Coronary artery (tissue), 2 donors: Measurements from ENCODE around the gene CKAP2L.

Experiments
- DNase-seq: peaks from one replicate; pipeline ENCODE4 v3.0.0-alpha.2; 2017; ENCODE audit warnings: low spot score
- H3K27ac ChIP-seq, 2 donors: fragments of 200-600 bp; sonication (generic); one replicate each; pipeline ENCODE4 v1.5.1; 2016 to 2019
- H3K4me3 ChIP-seq: fragments of 200-600 bp; sonication (generic); 2 replicates; pipeline ENCODE4 v1.5.1; 2016; ENCODE audit warnings: mild to moderate bottlenecking, moderate library complexity
- TF ChIP-seq, protein P1 (sequence below): fragments of 200-600 bp; sonication (generic); IDR thresholded peaks from one replicate; pipeline ENCODE4 v1.5.1; 2019; ENCODE audit warnings: antibody characterized with exemption

Gene CKAP2L

GRCh38 chr2:112807233-112807807, 42.9 kb upstream of the CKAP2L start:
- no peak for DNase-seq
- TF ChIP-seq, protein P1, sequence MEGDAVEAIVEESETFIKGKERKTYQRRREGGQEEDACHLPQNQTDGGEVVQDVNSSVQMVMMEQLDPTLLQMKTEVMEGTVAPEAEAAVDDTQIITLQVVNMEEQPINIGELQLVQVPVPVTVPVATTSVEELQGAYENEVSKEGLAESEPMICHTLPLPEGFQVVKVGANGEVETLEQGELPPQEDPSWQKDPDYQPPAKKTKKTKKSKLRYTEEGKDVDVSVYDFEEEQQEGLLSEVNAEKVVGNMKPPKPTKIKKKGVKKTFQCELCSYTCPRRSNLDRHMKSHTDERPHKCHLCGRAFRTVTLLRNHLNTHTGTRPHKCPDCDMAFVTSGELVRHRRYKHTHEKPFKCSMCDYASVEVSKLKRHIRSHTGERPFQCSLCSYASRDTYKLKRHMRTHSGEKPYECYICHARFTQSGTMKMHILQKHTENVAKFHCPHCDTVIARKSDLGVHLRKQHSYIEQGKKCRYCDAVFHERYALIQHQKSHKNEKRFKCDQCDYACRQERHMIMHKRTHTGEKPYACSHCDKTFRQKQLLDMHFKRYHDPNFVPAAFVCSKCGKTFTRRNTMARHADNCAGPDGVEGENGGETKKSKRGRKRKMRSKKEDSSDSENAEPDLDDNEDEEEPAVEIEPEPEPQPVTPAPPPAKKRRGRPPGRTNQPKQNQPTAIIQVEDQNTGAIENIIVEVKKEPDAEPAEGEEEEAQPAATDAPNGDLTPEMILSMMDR = no peak
- no peak overlapping the region for H3K4me3 ChIP-seq
- H3K27ac ChIP-seq = no peak overlapping the region

DNA sequence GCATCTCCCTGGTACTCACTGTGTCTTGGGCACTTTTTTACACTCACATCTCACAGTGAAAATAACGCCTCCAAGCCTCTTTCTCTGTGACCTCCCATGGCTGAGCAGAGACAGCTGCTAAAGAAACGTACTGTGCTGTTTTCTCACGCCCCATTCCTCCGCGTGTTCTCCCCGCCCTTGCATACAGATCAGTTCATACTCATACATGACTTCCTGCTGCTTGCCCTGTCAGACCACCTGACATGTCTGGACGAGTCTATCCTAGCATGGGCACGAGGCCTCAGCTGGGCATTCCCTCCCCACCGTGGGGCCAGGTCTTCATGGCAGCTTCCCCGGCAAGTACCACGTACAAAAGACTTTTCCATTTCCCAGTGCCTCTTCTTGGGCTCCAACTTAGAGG, 41.1 kb upstream of the CKAP2L start:
- no peak overlapping the region for H3K4me3 ChIP-seq
- TF ChIP-seq, protein P1 = no peak
- DNase-seq = no peak
- no peak overlapping the region for H3K27ac ChIP-seq

- Histone ChIP-seq H3K4me3 (no peak overlapping the region), H3K27ac (no peak overlapping the region)
- TF ChIP-seq, protein P1 = no peak
- no peak for DNase-seq
Observed at GRCh38 chr2:112803691-112804521, 39.5 kb upstream of the CKAP2L start.

GRCh38 chr2:112800881-112801583, 36.6 kb upstream of the CKAP2L start:
- Histone ChIP-seq H3K27ac (no peak overlapping the region), H3K4me3 (no peak overlapping the region)
- DNase-seq = no peak
- TF ChIP-seq, protein P1 = no peak

GRCh38 chr2:112798979-112799975, 34.9 kb upstream of the CKAP2L start:
- no peak overlapping the region for H3K27ac ChIP-seq

GRCh38 chr2:112796486-112796885, 32.1 kb upstream of the CKAP2L start:
- H3K4me3 ChIP-seq = no peak overlapping the region
- DNase-seq = no peak
- H3K27ac ChIP-seq = no peak overlapping the region
- TF ChIP-seq, protein P1 = no peak

More at GRCh38 chr2:112798979-112799975, 34.9 kb upstream of the CKAP2L start:
- TF ChIP-seq, protein P1 = no peak
- no peak overlapping the region for H3K4me3 ChIP-seq
- no peak for DNase-seq
